HG02870 (cell line): Measurements from ENCODE around the gene PAX2.

Experiments used
- ATAC-seq: cut with Tn5 transposase; IDR thresholded peaks from one replicate; pipeline ENCODE4 v1.9.1; 2021; ENCODE audit warnings: mild to moderate bottlenecking, moderate library complexity; ENCODE audit not compliant: unreplicated experiment

Gene PAX2

GRCh38 chr10:100873827-100874326, 128.5 kb downstream of the PAX2 start:
- no peak for ATAC-seq

GRCh38 chr10:100874702-100875483, 129.5 kb downstream of the PAX2 start:
- no peak for ATAC-seq

GRCh38 chr10:100875484-100876166, 130.2 kb downstream of the PAX2 start:
- ATAC-seq = no peak

GRCh38 chr10:100876585-100877460, 131.4 kb downstream of the PAX2 start:
- ATAC-seq = no peak

GRCh38 chr10:100877461-100877850, 132.1 kb downstream of the PAX2 start:
- no peak for ATAC-seq

GRCh38 chr10:100878291-100878910, 133.0 kb downstream of the PAX2 start:
- no peak for ATAC-seq
